Activated CD4-positive, alpha-beta T cell treated with anti-CD3 and anti-CD28 coated beads for 36 hours (primary cell): ENCODE results near the gene C1QL1. TPM values are rescaled to one million over a fixed set of nuclear protein-coding genes. Genes with fewer than 3 reads are reported as not detected.

Source experiments
- ATAC-seq: fragments of 200-7000 bp; cut with Tn5 transposase; one replicate; pipeline ENCODE4 v1.10.0; 2021; ENCODE audit warnings: mild to moderate bottlenecking, moderate library complexity
- CTCF ChIA-PET: fragments of 350-600 bp; sonication (Branson Sonifier 250); formaldehyde crosslinking; loops from one replicate; lab custom pipeline; 2021; ENCODE audit warnings: antibody characterized with exemption; lab: Charles Lee
- POLR2A ChIA-PET: fragments of 350-600 bp; sonication (Branson Sonifier 250); formaldehyde crosslinking; loops from one replicate; lab custom pipeline; 2021; ENCODE audit warnings: antibody characterized with exemption, inconsistent platforms; lab: Charles Lee
- DNase-seq: peaks from one replicate; pipeline ENCODE4 v3.0.0-alpha.2; 2020
- H3K27ac Mint-ChIP-seq: one replicate; pipeline ENCODE4 v1.8.0; 2021; ENCODE audit warnings: mixed read lengths
- H3K27me3 Mint-ChIP-seq: one replicate; pipeline ENCODE4 v1.8.0; 2021; ENCODE audit warnings: mixed read lengths
- H3K36me3 Mint-ChIP-seq: one replicate; pipeline ENCODE4 v1.8.0; 2021; ENCODE audit warnings: low read depth, mixed read lengths
- H3K4me1 Mint-ChIP-seq: one replicate; pipeline ENCODE4 v1.8.0; 2021; ENCODE audit warnings: mixed read lengths
- H3K4me3 Mint-ChIP-seq: one replicate; pipeline ENCODE4 v1.8.0; 2021; ENCODE audit warnings: mild to moderate bottlenecking, moderate library complexity, mixed read lengths
- H3K9me3 Mint-ChIP-seq: one replicate; pipeline ENCODE4 v1.8.0; 2021; ENCODE audit warnings: low read depth, mixed read lengths
- intact Hi-C, 2 experiments: fragments of 100-400 bp; cut with DNase I in 1 of 2; cut with micrococcal nuclease in 1 of 2; formaldehyde crosslinking; loops; one replicate each; pipeline versions ENCODE4 v1.14.2 to v1.15.1; 2022 to 2024; cut with DNase I, micrococcal nuclease
- total RNA-seq, 2 experiments: library from RNA; stranded (reverse); gene quantifications; one replicate each; pipeline ENCODE4 v1.2.3, GENCODE V29; 2021

C1QL1 gene
- total RNA-seq, 2 experiments from 2014 or later = 0.37 to 0.83 TPM

- Mint-ChIP-seq H3K4me3 (no peak overlapping the region), H3K27ac (no peak overlapping the region), H3K4me1 (no peaks in the 10 kb centered on the region), H3K27me3 (no peaks in the 10 kb centered on the region), H3K36me3 (peaks cover 38% of the 10 kb centered on the region), H3K9me3 (no peaks in the 10 kb centered on the region)
- intact Hi-C loops = loop anchor here in 1 of 2 experiments (10.0 kb wide), 1 partner anchor 267 kb away; no protein-coding TSS in a partner anchor
- ChIA-PET POLR2A (no interaction called here), CTCF (no interaction called here)
- DNase-seq = no peak
- no peak for ATAC-seq
These were observed 40.0 kb downstream of the C1QL1 start for GRCh38 chr17:44928136-44928535.

- Mint-ChIP-seq H3K36me3 (peaks cover 38% of the 10 kb centered on the region), H3K4me1 (no peaks in the 10 kb centered on the region), H3K4me3 (no peak overlapping the region), H3K27ac (no peak overlapping the region), H3K9me3 (no peaks in the 10 kb centered on the region), H3K27me3 (no peaks in the 10 kb centered on the region)
- no peak for ATAC-seq
- CTCF ChIA-PET = no interaction called here
- intact Hi-C loops = loop anchor here in 1 of 2 experiments (10.0 kb wide), 1 partner anchor 267 kb away; no protein-coding TSS in a partner anchor
- DNase-seq = peak; percentile 3
- POLR2A ChIA-PET = no interaction called here
These were observed 40.4 kb downstream of the C1QL1 start for GRCh38 chr17:44927696-44928095.

- intact Hi-C loops = loop anchor here in 1 of 2 experiments (10.0 kb wide), 1 partner anchor 268 kb away; no protein-coding TSS in a partner anchor
- H3K27me3 Mint-ChIP-seq = no peaks in the 10 kb centered on the region
- no peak overlapping the region for H3K27ac Mint-ChIP-seq
- ChIA-PET CTCF (interaction anchor here (0.7 to 1.0 kb wide), 2 partner anchors 16 to 52 kb away, joined by 3 read pairs; no protein-coding TSS in a partner anchor), POLR2A (no interaction called here)
- H3K4me1 Mint-ChIP-seq = no peaks in the 10 kb centered on the region
- H3K36me3 Mint-ChIP-seq = peaks cover 33% of the 10 kb centered on the region
- ATAC-seq (no peak), DNase-seq (peak; percentile 3)
- no peak overlapping the region for H3K4me3 Mint-ChIP-seq
- no peaks in the 10 kb centered on the region for H3K9me3 Mint-ChIP-seq
These were observed 41.1 kb downstream of the C1QL1 start for GRCh38 chr17:44926821-44927525.

GRCh38 chr17:44925731-44926697 is 42.1 kb downstream of the C1QL1 start:
- intact Hi-C loops = loop anchor here in 1 of 2 experiments (10.0 kb wide), 1 partner anchor 269 kb away; no protein-coding TSS in a partner anchor
- H3K4me1 Mint-ChIP-seq = no peaks in the 10 kb centered on the region
- no peaks in the 10 kb centered on the region for H3K9me3 Mint-ChIP-seq
- CTCF ChIA-PET = interaction anchor here (0.6 to 1.0 kb wide), 2 partner anchors 15 to 174 kb away, joined by 3 read pairs; no protein-coding TSS in a partner anchor
- no peak overlapping the region for H3K27ac Mint-ChIP-seq
- POLR2A ChIA-PET = no interaction called here
- no peak for ATAC-seq
- peak; percentile 4 for DNase-seq
- no peak overlapping the region for H3K4me3 Mint-ChIP-seq
- peaks cover 30% of the 10 kb centered on the region for H3K36me3 Mint-ChIP-seq
- peaks cover 4% of the 10 kb centered on the region for H3K27me3 Mint-ChIP-seq

GRCh38 chr17:44924107-44924544 is 44.0 kb downstream of the C1QL1 start:
- intact Hi-C loops = loop anchor here (5.0 to 10.0 kb wide), 2 partner anchors 208 to 271 kb away; partner anchors contain the start of gene PLCD3 (in 1 of the 2)
- H3K4me1 Mint-ChIP-seq = no peaks in the 10 kb centered on the region
- no peaks in the 10 kb centered on the region for H3K9me3 Mint-ChIP-seq
- no peak overlapping the region for H3K27ac Mint-ChIP-seq
- H3K4me3 Mint-ChIP-seq = no peak overlapping the region
- POLR2A ChIA-PET = no interaction called here
- DNase-seq (no peak), ATAC-seq (no peak)
- H3K36me3 Mint-ChIP-seq = peaks cover 21% of the 10 kb centered on the region
- H3K27me3 Mint-ChIP-seq = peaks cover 7% of the 10 kb centered on the region
- CTCF ChIA-PET = interaction anchor here (1.8 kb wide), 1 partner anchor 211 kb away, joined by 4 read pairs; the partner anchor contains the start of gene ACBD4

GRCh38 chr17:44922746-44923470 is 45.2 kb downstream of the C1QL1 start:
- peak; percentile 0 for DNase-seq
- H3K36me3 Mint-ChIP-seq = peaks cover 12% of the 10 kb centered on the region

GRCh38 chr17:44922136-44922535 is 46.0 kb downstream of the C1QL1 start:
- no peaks in the 10 kb centered on the region for H3K9me3 Mint-ChIP-seq
- intact Hi-C loops = loop anchor here (5.0 to 10.0 kb wide), 2 partner anchors 210 to 273 kb away; partner anchors contain the start of gene PLCD3 (in 1 of the 2)

More at GRCh38 chr17:44922746-44923470, 45.2 kb downstream of the C1QL1 start:
- ChIA-PET POLR2A (no interaction called here), CTCF (interaction anchor here (0.6 to 6.2 kb wide), 3 partner anchors 31 to 213 kb away, joined by 3 to 84 read pairs (median 4); partner anchors contain the start of gene ACBD4)
- intact Hi-C loops = loop anchor here (5.0 to 10.0 kb wide), 2 partner anchors 209 to 272 kb away; partner anchors contain the start of gene PLCD3 (in 1 of the 2)
- Mint-ChIP-seq H3K27me3 (peaks cover 7% of the 10 kb centered on the region), H3K9me3 (no peaks in the 10 kb centered on the region), H3K4me3 (no peak overlapping the region), H3K4me1 (no peaks in the 10 kb centered on the region), H3K27ac (no peak overlapping the region)
- no peak for ATAC-seq

GRCh38 chr17:44921122-44921882 is 46.8 kb downstream of the C1QL1 start:
- POLR2A ChIA-PET = no interaction called here

More at GRCh38 chr17:44922136-44922535, 46.0 kb downstream of the C1QL1 start:
- CTCF ChIA-PET = interaction anchor here (0.6 to 6.2 kb wide), 5 partner anchors 24 to 213 kb away, joined by 3 to 84 read pairs (median 4); partner anchors contain the start of gene ACBD4
- Mint-ChIP-seq H3K4me1 (no peaks in the 10 kb centered on the region), H3K27ac (no peak overlapping the region), H3K4me3 (no peak overlapping the region), H3K36me3 (peaks cover 8% of the 10 kb centered on the region), H3K27me3 (peaks cover 7% of the 10 kb centered on the region)
- DNase-seq = no peak
- POLR2A ChIA-PET = interaction anchor here (0.5 kb wide), 1 partner anchor 23 kb away, joined by 3 read pairs; the partner anchor contains the start of gene EFTUD2
- ATAC-seq = no peak

GRCh38 chr17:44920565-44920940 is 47.5 kb downstream of the C1QL1 start:
- no peak for DNase-seq
- ATAC-seq = no peak
- Mint-ChIP-seq H3K36me3 (peaks cover under 1% of the 10 kb centered on the region), H3K27me3 (peaks cover 9% of the 10 kb centered on the region), H3K4me1 (no peaks in the 10 kb centered on the region), H3K4me3 (no peak overlapping the region), H3K27ac (no peak overlapping the region), H3K9me3 (no peaks in the 10 kb centered on the region)
- ChIA-PET POLR2A (interaction anchor here (0.6 to 1.1 kb wide), 3 partner anchors 22 to 326 kb away, joined by 3 to 5 read pairs (median 3); partner anchors contain the start of gene EFTUD2), CTCF (interaction anchor here (0.6 to 6.2 kb wide), 20 partner anchors 10 to 215 kb away, joined by 3 to 84 read pairs (median 4); partner anchors contain the start of gene ACBD4)
- intact Hi-C loops = loop anchor here (1.0 to 10.0 kb wide), 6 partner anchors 99 to 274 kb away; partner anchors contain the start of gene PLCD3 (in 2 of the 2)

More at GRCh38 chr17:44921122-44921882, 46.8 kb downstream of the C1QL1 start:
- CTCF ChIA-PET = interaction anchor here (0.6 to 6.2 kb wide), 10 partner anchors 17 to 280 kb away, joined by 3 to 84 read pairs (median 4); no protein-coding TSS in a partner anchor
- Mint-ChIP-seq H3K36me3 (peaks cover 5% of the 10 kb centered on the region), H3K27me3 (peaks cover 8% of the 10 kb centered on the region), H3K27ac (no peak overlapping the region), H3K9me3 (no peaks in the 10 kb centered on the region), H3K4me1 (no peaks in the 10 kb centered on the region), H3K4me3 (no peak overlapping the region)
- intact Hi-C loops = loop anchor here (2.0 to 10.0 kb wide), 3 partner anchors 211 to 273 kb away; partner anchors contain the start of gene PLCD3 (in 2 of the 2)
- DNase-seq (no peak), ATAC-seq (no peak)
